ENCODE measurements around the gene C1orf210. TPM values are rescaled to one million over a fixed set of nuclear protein-coding genes. Genes with fewer than 3 reads are reported as not detected.

C1orf210 gene
- total and polyA plus RNA-seq, 9 donors, result 0.42 to 2.1 (median 0.72) TPM; not detected in 4

DNA sequence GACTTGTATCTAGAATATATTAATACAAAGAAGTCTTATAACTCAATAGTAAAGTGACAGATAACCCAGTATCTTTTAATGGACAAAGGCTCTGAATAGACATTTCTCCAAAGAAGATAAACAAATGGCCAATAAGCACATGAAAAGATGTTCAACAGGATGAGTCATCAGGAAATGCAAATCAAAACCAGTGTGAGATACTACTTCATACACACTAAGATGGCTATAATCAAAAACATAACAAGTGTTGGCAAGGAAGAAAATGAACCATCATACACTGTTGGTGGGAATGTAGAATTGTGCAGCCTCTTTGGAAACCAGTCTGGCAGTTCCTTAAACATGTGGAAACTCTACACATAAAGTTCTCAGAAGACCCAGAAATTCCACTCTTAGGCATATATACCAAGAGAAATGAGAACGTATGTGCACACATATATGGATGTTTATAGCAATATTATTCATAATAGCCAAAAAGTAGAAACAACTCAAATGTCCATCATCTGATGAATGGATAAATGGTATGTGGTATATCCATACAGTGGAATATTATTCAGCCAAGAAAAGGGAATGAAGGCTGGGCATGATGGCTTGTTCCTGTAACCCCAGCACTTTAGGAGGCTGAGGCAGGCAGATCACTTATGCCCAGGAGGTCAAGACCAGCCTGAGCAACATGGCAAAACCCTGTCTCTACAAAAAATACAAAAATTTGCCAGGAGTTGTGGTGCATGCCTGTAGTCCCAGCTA lies 42.3 kb upstream of the C1orf210 start:
- TF ChIP-seq EP300 (IDR thresholded peaks at IDR 0.05) (no peak), POLR2A (IDR thresholded peaks at IDR 0.05) (no peak)
- intact Hi-C loops (cut with DNase I), result no loop called here
- H3K27ac ChIP-seq, result no peak overlapping the region
- no peaks in the 10 kb centered on the region for H3K4me1 ChIP-seq (ENCODE audit: insufficient read depth)
- no peak for DNase-seq
- no peaks in the 10 kb centered on the region for H3K27me3 ChIP-seq
- no peaks in the 10 kb centered on the region for H3K36me3 ChIP-seq
- no peak overlapping the region for H3K4me3 ChIP-seq
- WGBS, 3 donors, result 98 to 100% (median 99%) methylated on average over 1 of the region's 1 CpG
- no peaks in the 10 kb centered on the region for H3K9me3 ChIP-seq

DNA sequence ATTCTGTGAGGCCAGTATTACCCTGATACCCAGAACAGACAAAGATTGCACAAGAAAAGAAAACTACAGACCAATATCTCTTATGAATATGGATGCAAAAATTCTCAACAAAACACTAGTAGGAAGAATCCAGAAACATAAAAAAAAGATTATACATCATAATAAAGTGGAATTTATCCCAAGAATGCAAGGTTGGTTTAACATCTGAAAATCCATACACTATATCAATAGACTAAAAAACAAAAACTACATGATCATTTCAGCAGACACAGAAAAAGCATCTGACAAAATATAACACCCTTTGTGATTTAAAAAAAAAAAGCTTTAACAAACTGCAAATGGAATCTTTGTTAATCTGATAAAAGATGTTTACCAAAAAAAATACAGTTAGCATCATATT lies 40.0 kb upstream of the C1orf210 start:
- intact Hi-C loops (cut with DNase I), result no loop called here
- H3K36me3 ChIP-seq, result no peaks in the 10 kb centered on the region

GRCh38 chr1:43324810-43325209 lies 39.4 kb upstream of the C1orf210 start:
- Histone ChIP-seq H3K36me3 (no peaks in the 10 kb centered on the region), H3K27ac (no peak overlapping the region), H3K4me3 (no peak overlapping the region), H3K4me1 (ENCODE audit: insufficient read depth) (no peaks in the 10 kb centered on the region), H3K27me3 (no peaks in the 10 kb centered on the region), H3K9me3 (no peaks in the 10 kb centered on the region)
- no peak for DNase-seq
- WGBS, 3 donors, result 91 to 100% (median 96%) methylated on average over 1 of the region's 1 CpG
- TF ChIP-seq CTCF (IDR thresholded peaks at IDR 0.05) (no peak), POLR2A (IDR thresholded peaks at IDR 0.05) (no peak), EP300 (IDR thresholded peaks at IDR 0.05) (no peak)
- intact Hi-C loops (cut with DNase I), result no loop called here

More for the DNA sequence above, 40.0 kb upstream of the C1orf210 start:
- no peaks in the 10 kb centered on the region for H3K9me3 ChIP-seq
- no peak for DNase-seq
- H3K4me1 ChIP-seq (ENCODE audit: insufficient read depth), result no peaks in the 10 kb centered on the region
- no peak overlapping the region for H3K27ac ChIP-seq
- no peaks in the 10 kb centered on the region for H3K27me3 ChIP-seq
- no peak for TF ChIP-seq EP300 (IDR thresholded peaks at IDR 0.05)
- no peak for TF ChIP-seq CTCF (IDR thresholded peaks at IDR 0.05)
- TF ChIP-seq POLR2A (IDR thresholded peaks at IDR 0.05), result no peak
- H3K4me3 ChIP-seq, result no peak overlapping the region

GRCh38 chr1:43322506-43322905 lies 37.1 kb upstream of the C1orf210 start:
- intact Hi-C loops (cut with DNase I), result no loop called here
- no peak for DNase-seq
- TF ChIP-seq CTCF (IDR thresholded peaks at IDR 0.05) (no peak), POLR2A (IDR thresholded peaks at IDR 0.05) (no peak), EP300 (IDR thresholded peaks at IDR 0.05) (no peak)
- H3K27ac ChIP-seq, result no peak overlapping the region
- H3K4me3 ChIP-seq, result no peak overlapping the region
- no peaks in the 10 kb centered on the region for H3K9me3 ChIP-seq
- no peaks in the 10 kb centered on the region for H3K27me3 ChIP-seq
- no peaks in the 10 kb centered on the region for H3K36me3 ChIP-seq
- H3K4me1 ChIP-seq (ENCODE audit: insufficient read depth), result no peaks in the 10 kb centered on the region
- WGBS, 3 donors, result 83 to 92% (median 88%) methylated on average over 5 of the region's 5 CpGs

GRCh38 chr1:43321331-43321891 lies 36.0 kb upstream of the C1orf210 start:
- H3K27me3 ChIP-seq, result no peaks in the 10 kb centered on the region
- H3K27ac ChIP-seq, result no peak overlapping the region
- H3K36me3 ChIP-seq, result no peaks in the 10 kb centered on the region
- H3K9me3 ChIP-seq, result no peaks in the 10 kb centered on the region
- no peaks in the 10 kb centered on the region for H3K4me1 ChIP-seq (ENCODE audit: insufficient read depth)
- TF ChIP-seq EP300 (IDR thresholded peaks at IDR 0.05) (no peak), CTCF (IDR thresholded peaks at IDR 0.05) (no peak), POLR2A (IDR thresholded peaks at IDR 0.05) (no peak)
- intact Hi-C loops (cut with DNase I), result no loop called here
- DNase-seq, result no peak
- WGBS, 3 donors, result 91 to 97% (median 93%) methylated on average over 15 to 16 of the region's 16 CpGs
- H3K4me3 ChIP-seq, result no peak overlapping the region
